ENCODE data around the gene TMEM59L. TPM values are rescaled to one million over a fixed set of nuclear protein-coding genes. Genes with fewer than 3 reads are reported as not detected.
A peak's percentile ranks its signal among the peaks of the same experiment; 100 is the strongest.

TMEM59L gene
- total and polyA plus RNA-seq, 2 of the 13 experiments (the other 11 are each of a cell fraction or from before 2014, with no cell fraction given), result 0.97 to 5.5 TPM

GRCh38 chr19:18571564-18572344 is 40.9 kb upstream of the TMEM59L start, which contains the start of gene UBA52 (continued):
- TF ChIP-seq SIN3B (IDR thresholded peaks at IDR 0.05; ENCODE audit: low read length) (0 out of 2 replicates have a peak, but pooled peaks have one; percentile 15), SNAPC2 (CRISPR knock-in tag; IDR thresholded peaks at IDR 0.05) (no peak), ZFY (CRISPR knock-in tag; IDR thresholded peaks at IDR 0.05) (peak; percentile 87), ZKSCAN5 (CRISPR knock-in tag; IDR thresholded peaks at IDR 0.05) (no peak), ZNF577 (CRISPR knock-in tag; IDR thresholded peaks at IDR 0.05; ENCODE audit: borderline replicate concordance, low read depth) (no peak), MXI1 (IDR thresholded peaks at IDR 0.05; ENCODE audit: borderline replicate concordance, low read depth, low read length) (peak; percentile 99), ZNF790 (CRISPR knock-in tag; IDR thresholded peaks at IDR 0.05; ENCODE audit: borderline replicate concordance) (no peak), ZNF510 (CRISPR knock-in tag; IDR thresholded peaks at IDR 0.05; ENCODE audit: low read depth) (0 out of 2 replicates have a peak, but pooled peaks have one; percentile 50), ZNF816 (CRISPR knock-in tag; IDR thresholded peaks at IDR 0.05; ENCODE audit: borderline replicate concordance) (no peak), MAF1 (CRISPR knock-in tag; IDR thresholded peaks at IDR 0.05; ENCODE audit: borderline replicate concordance) (0 out of 2 replicates have a peak, but pooled peaks have one; percentile 32), ZBTB1 (CRISPR knock-in tag; IDR thresholded peaks at IDR 0.05; ENCODE audit: borderline replicate concordance) (no peak), TRIM22 (IDR thresholded peaks at IDR 0.05) (no peak), BCL6 (CRISPR knock-in tag; IDR thresholded peaks at IDR 0.05) (peak; percentile 73), POLR2AphosphoS5 (IDR thresholded peaks at IDR 0.05; ENCODE audit: low read depth, low read length) (peak; percentile 93), BORCS8-MEF2B (CRISPR knock-in tag; IDR thresholded peaks at IDR 0.05) (peak; percentile 80; the same call in 1 of the 2 replicates), FOXJ3 (CRISPR knock-in tag; IDR thresholded peaks at IDR 0.05; ENCODE audit: borderline replicate concordance) (peak; percentile 46; the same call in 1 of the 2 replicates)
- TF ChIP-seq, protein P1, sequence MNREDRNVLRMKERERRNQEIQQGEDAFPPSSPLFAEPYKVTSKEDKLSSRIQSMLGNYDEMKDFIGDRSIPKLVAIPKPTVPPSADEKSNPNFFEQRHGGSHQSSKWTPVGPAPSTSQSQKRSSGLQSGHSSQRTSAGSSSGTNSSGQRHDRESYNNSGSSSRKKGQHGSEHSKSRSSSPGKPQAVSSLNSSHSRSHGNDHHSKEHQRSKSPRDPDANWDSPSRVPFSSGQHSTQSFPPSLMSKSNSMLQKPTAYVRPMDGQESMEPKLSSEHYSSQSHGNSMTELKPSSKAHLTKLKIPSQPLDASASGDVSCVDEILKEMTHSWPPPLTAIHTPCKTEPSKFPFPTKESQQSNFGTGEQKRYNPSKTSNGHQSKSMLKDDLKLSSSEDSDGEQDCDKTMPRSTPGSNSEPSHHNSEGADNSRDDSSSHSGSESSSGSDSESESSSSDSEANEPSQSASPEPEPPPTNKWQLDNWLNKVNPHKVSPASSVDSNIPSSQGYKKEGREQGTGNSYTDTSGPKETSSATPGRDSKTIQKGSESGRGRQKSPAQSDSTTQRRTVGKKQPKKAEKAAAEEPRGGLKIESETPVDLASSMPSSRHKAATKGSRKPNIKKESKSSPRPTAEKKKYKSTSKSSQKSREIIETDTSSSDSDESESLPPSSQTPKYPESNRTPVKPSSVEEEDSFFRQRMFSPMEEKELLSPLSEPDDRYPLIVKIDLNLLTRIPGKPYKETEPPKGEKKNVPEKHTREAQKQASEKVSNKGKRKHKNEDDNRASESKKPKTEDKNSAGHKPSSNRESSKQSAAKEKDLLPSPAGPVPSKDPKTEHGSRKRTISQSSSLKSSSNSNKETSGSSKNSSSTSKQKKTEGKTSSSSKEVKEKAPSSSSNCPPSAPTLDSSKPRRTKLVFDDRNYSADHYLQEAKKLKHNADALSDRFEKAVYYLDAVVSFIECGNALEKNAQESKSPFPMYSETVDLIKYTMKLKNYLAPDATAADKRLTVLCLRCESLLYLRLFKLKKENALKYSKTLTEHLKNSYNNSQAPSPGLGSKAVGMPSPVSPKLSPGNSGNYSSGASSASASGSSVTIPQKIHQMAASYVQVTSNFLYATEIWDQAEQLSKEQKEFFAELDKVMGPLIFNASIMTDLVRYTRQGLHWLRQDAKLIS (CRISPR knock-in tag; IDR thresholded peaks at IDR 0.05), result no peak; the same call in 1 of the 2 replicates
- TF ChIP-seq, protein P2, sequence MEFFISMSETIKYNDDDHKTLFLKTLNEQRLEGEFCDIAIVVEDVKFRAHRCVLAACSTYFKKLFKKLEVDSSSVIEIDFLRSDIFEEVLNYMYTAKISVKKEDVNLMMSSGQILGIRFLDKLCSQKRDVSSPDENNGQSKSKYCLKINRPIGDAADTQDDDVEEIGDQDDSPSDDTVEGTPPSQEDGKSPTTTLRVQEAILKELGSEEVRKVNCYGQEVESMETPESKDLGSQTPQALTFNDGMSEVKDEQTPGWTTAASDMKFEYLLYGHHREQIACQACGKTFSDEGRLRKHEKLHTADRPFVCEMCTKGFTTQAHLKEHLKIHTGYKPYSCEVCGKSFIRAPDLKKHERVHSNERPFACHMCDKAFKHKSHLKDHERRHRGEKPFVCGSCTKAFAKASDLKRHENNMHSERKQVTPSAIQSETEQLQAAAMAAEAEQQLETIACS (CRISPR knock-in tag; IDR thresholded peaks at IDR 0.05), result no peak; the same call in 1 of the 2 replicates
- TF ChIP-seq, protein P3, sequence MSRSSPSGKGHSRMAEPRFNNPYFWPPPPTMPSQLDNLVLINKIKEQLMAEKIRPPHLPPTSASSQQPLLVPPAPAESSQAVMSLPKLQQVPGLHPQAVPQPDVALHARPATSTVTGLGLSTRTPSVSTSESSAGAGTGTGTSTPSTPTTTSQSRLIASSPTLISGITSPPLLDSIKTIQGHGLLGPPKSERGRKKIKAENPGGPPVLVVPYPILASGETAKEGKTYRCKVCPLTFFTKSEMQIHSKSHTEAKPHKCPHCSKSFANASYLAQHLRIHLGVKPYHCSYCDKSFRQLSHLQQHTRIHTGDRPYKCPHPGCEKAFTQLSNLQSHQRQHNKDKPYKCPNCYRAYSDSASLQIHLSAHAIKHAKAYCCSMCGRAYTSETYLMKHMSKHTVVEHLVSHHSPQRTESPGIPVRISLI (CRISPR knock-in tag; IDR thresholded peaks at IDR 0.05; ENCODE audit: borderline replicate concordance), result peak; percentile 73; the same call in 1 of the 2 replicates
- TF ChIP-seq, protein P4, sequence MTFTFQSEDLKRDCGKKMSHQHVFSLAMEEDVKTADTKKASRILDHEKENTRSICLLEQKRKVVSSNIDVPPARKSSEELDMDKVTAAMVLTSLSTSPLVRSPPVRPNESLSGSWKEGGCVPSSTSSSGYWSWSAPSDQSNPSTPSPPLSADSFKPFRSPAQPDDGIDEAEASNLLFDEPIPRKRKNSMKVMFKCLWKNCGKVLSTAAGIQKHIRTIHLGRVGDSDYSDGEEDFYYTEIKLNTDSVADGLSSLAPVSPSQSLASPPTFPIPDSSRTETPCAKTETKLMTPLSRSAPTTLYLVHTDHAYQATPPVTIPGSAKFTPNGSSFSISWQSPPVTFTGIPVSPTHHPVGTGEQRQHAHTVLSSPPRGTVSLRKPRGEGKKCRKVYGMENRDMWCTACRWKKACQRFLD (CRISPR knock-in tag; IDR thresholded peaks at IDR 0.05; ENCODE audit: borderline replicate concordance), result peak; percentile 64; the same call in 1 of the 2 replicates
